Neutrophil (primary cell): ENCODE measurements around the gene HIF3A.

Experiments
- H3K27ac ChIP-seq: fragments of 200-600 bp; sonication (generic); 2 replicates; pipeline ENCODE4 v1.5.1; 2016; ENCODE audit warnings: mild to moderate bottlenecking, moderate library complexity
- H3K27me3 ChIP-seq: fragments of 200-600 bp; sonication (generic); 2 replicates; pipeline ENCODE4 v1.6.0; 2016; ENCODE audit warnings: mild to moderate bottlenecking
- H3K36me3 ChIP-seq: fragments of 200-600 bp; sonication (generic); 2 replicates; pipeline ENCODE4 v1.5.1; 2017
- H3K4me1 ChIP-seq, 2 experiments: fragments of 200-600 bp in 1 of 2; sonication (generic) in 1 of 2; 1 replicate in 1 of 2; 2 replicates in 1 of 2; pipeline versions ENCODE4 v1.5.1 to v1.6.1; 2013 to 2016; ENCODE audit warnings: low read depth in 1 of 2, low read length in 1 of 2, mild to moderate bottlenecking in 1 of 2, moderate library complexity in 1 of 2; ENCODE audit not compliant: control insufficient read depth in 1 of 2, insufficient read depth in 1 of 2
- H3K4me3 ChIP-seq, 2 experiments: fragments of 200-600 bp in 1 of 2; sonication (generic) in 1 of 2; 1 replicate in 1 of 2; 2 replicates in 1 of 2; pipeline ENCODE4 v1.5.1; 2013 to 2016; ENCODE audit warnings: low read depth in 1 of 2, low read length in 1 of 2, mild to moderate bottlenecking in 1 of 2, moderate library complexity in 1 of 2
- H3K9me3 ChIP-seq: fragments of 200-600 bp; sonication (generic); 2 replicates; pipeline ENCODE4 v1.5.1; 2016
- CTCF ChIP-seq: fragments of 200-600 bp; sonication (generic); IDR thresholded peaks from 2 replicates; pipeline ENCODE4 v1.5.1; 2016; ENCODE audit warnings: antibody characterized with exemption

HIF3A gene

GRCh38 chr19:46390121-46390858 lies 93.4 kb downstream of the HIF3A start:
- H3K4me3 ChIP-seq = no peak overlapping the region
- no peaks in the 10 kb centered on the region for H3K27me3 ChIP-seq
- peaks cover 50% of the 10 kb centered on the region for H3K36me3 ChIP-seq
- no peak overlapping the region for H3K27ac ChIP-seq
- no peak for TF ChIP-seq CTCF
- no peaks in the 10 kb centered on the region for H3K9me3 ChIP-seq
- H3K4me1 ChIP-seq = no peaks in the 10 kb centered on the region

- no peaks in the 10 kb centered on the region for H3K4me1 ChIP-seq
- H3K27me3 ChIP-seq = no peaks in the 10 kb centered on the region
- no peaks in the 10 kb centered on the region for H3K9me3 ChIP-seq
- H3K36me3 ChIP-seq = peaks cover 50% of the 10 kb centered on the region
- H3K4me3 ChIP-seq = no peak overlapping the region
- no peak for TF ChIP-seq CTCF
- no peak overlapping the region for H3K27ac ChIP-seq
Observed at GRCh38 chr19:46390866-46391265, 94.0 kb downstream of the HIF3A start.

- no peaks in the 10 kb centered on the region for H3K27me3 ChIP-seq
- peaks cover 50% of the 10 kb centered on the region for H3K36me3 ChIP-seq
- H3K27ac ChIP-seq = no peak overlapping the region
- no peaks in the 10 kb centered on the region for H3K4me1 ChIP-seq
- H3K9me3 ChIP-seq = no peaks in the 10 kb centered on the region
- no peak for TF ChIP-seq CTCF
- H3K4me3 ChIP-seq = no peak overlapping the region
Observed at GRCh38 chr19:46391296-46392251, 94.7 kb downstream of the HIF3A start.

- TF ChIP-seq CTCF = no peak
- no peaks in the 10 kb centered on the region for H3K4me1 ChIP-seq
- no peak overlapping the region for H3K4me3 ChIP-seq
- H3K9me3 ChIP-seq = no peaks in the 10 kb centered on the region
- peaks cover 43% of the 10 kb centered on the region for H3K36me3 ChIP-seq
- no peak overlapping the region for H3K27ac ChIP-seq
- H3K27me3 ChIP-seq = peaks cover 2% of the 10 kb centered on the region
Observed at GRCh38 chr19:46392252-46392801, 95.5 kb downstream of the HIF3A start.

- no peak for TF ChIP-seq CTCF
- Histone ChIP-seq H3K4me3 (no peak overlapping the region), H3K36me3 (peaks cover 38% of the 10 kb centered on the region), H3K4me1 (no peaks in the 10 kb centered on the region), H3K9me3 (no peaks in the 10 kb centered on the region), H3K27me3 (peaks cover 7% of the 10 kb centered on the region), H3K27ac (no peak overlapping the region)
Observed at GRCh38 chr19:46392837-46393236, 96.0 kb downstream of the HIF3A start.
